ENCODE measurements around the gene GINS1.

GRCh38 chr20:25459916-25460535 is 52.6 kb downstream of the GINS1 start:
- TF ChIP-seq CTCF (IDR thresholded peaks at IDR 0.05; ENCODE audit: low read depth, low read length, missing input control) (no peak), RAD21 (IDR thresholded peaks at IDR 0.05) (no peak), ATF3 (IDR thresholded peaks at IDR 0.05) (no peak), MAX (IDR thresholded peaks at IDR 0.05) (no peak), JUND (IDR thresholded peaks at IDR 0.05) (no peak), TAF1 (conservative IDR thresholded peaks at IDR 0.05) (no peak), GABPA (IDR thresholded peaks at IDR 0.05 in 1 of 2, conservative IDR thresholded peaks at IDR 0.05 in 1 of 2) (no peak), EGR1 (IDR thresholded peaks at IDR 0.05; ENCODE audit: low read depth in 2 of 2) (no peak), SP1 (IDR thresholded peaks at IDR 0.05) (no peak), REST (IDR thresholded peaks at IDR 0.05) (no peak), ZBTB33 (IDR thresholded peaks at IDR 0.05) (no peak), YY1 (IDR thresholded peaks at IDR 0.05) (no peak)
